Gastroesophageal sphincter (tissue), 4 donors: Measurements from ENCODE around the gene IFIH1. TPM values are rescaled to one million over a fixed set of nuclear protein-coding genes. Genes with fewer than 3 reads are reported as not detected.
A peak's percentile ranks its signal among the peaks of the same experiment; 100 is the strongest.

Experiments used
- ATAC-seq: fragments of 150-250 bp; one replicate; pipeline ENCODE4 v1.9.1; 2016; ENCODE audit warnings: mild to moderate bottlenecking, moderate library complexity
- H3K27ac ChIP-seq, 4 donors: fragments of 200-600 bp; sonication (generic) in 3 of 4; 1 replicate in 3 of 4; 2 replicates in 1 of 4; pipeline ENCODE4 v1.5.1; 2016 to 2019
- H3K27me3 ChIP-seq: fragments of 200-600 bp; sonication (generic); one replicate; pipeline ENCODE4 v1.5.1; 2019
- H3K36me3 ChIP-seq, 2 donors: fragments of 200-600 bp; sonication (generic); one replicate each; pipeline ENCODE4 v1.5.1; 2019; ENCODE audit warnings: control low read depth in 1 of 2
- H3K4me1 ChIP-seq, 3 donors: fragments of 200-600 bp; sonication (generic); 1 replicate in 2 of 3; 2 replicates in 1 of 3; pipeline ENCODE4 v1.5.1; 2016 to 2019; ENCODE audit warnings: control low read depth in 2 of 3
- H3K4me3 ChIP-seq, 2 donors: fragments of 200-600 bp; sonication (generic); one replicate each; pipeline ENCODE4 v1.5.1; 2019; ENCODE audit warnings: mild to moderate bottlenecking in 1 of 2, moderate library complexity in 1 of 2
- H3K9me3 ChIP-seq, 3 donors: fragments of 200-600 bp; sonication (generic); one replicate each; pipeline ENCODE4 v1.5.1; 2017 to 2019; ENCODE audit warnings: control low read depth in 2 of 3
- CTCF ChIP-seq, 4 experiments: fragments of 200-600 bp in 2 of 4; fragments of 450-650 bp in 2 of 4; sonication (generic) in 1 of 4; IDR thresholded peaks; one replicate each; pipeline ENCODE4 v1.5.1; 2017 to 2019; ENCODE audit warnings: antibody characterized with exemption in 4 of 4, mild to moderate bottlenecking in 2 of 4, moderate library complexity in 2 of 4
- EP300 ChIP-seq: sonication (generic); formaldehyde crosslinking; IDR thresholded peaks from one replicate; pipeline ENCODE4 v1.6.1; 2017; ENCODE audit warnings: antibody characterized with exemption, mild to moderate bottlenecking
- POLR2A ChIP-seq, 2 donors: fragments of 450-650 bp; IDR thresholded peaks; one replicate each; pipeline ENCODE4 v1.6.1; 2017; ENCODE audit warnings: antibody characterized with exemption in 2 of 2, mild to moderate bottlenecking in 2 of 2, moderate library complexity in 1 of 2
- POLR2AphosphoS5 ChIP-seq: sonication (generic); formaldehyde crosslinking; IDR thresholded peaks from one replicate; pipeline ENCODE4 v1.6.1; 2017; ENCODE audit warnings: antibody characterized with exemption
- WGBS, 2 donors: methylation state at CpG; one replicate each; pipeline ENCODE4 v1.1.5; 2018; ENCODE audit warnings: low coverage in 1 of 2; 5-methylcytosine and 5-hydroxymethylcytosine counted together
- total RNA-seq, 4 donors: library from RNA; depleted of rRNA; stranded (reverse); fragments of >200 nt; gene quantifications; one replicate each; pipeline ENCODE4 v1.1.0, GENCODE V29; 2016

Gene IFIH1
- total RNA-seq, 4 donors from 2014 or later: 7.1 to 24.1 (median 16.1) TPM

GRCh38 chr2:162244541-162245031 lies 73.9 kb downstream of the IFIH1 start:
- 0 to 10% methylated on average over 2 of the region's 2 CpGs for WGBS, 2 donors
- Histone ChIP-seq H3K27ac (peak overlapping the region; percentile 66 to 75 (median 70)), H3K4me1 (peaks cover 4 to 37% (median 13%) of the 10 kb centered on the region in 3 donors), H3K36me3 (no peaks in the 10 kb centered on the region), H3K27me3 (no peaks in the 10 kb centered on the region), H3K4me3 (no peak overlapping the region), H3K9me3 (no peaks in the 10 kb centered on the region)
- peak; percentile 95 for TF ChIP-seq POLR2AphosphoS5
- TF ChIP-seq POLR2A (IDR thresholded peaks at IDR 0.05): no peak
- peak; percentile 88 for ATAC-seq

- Histone ChIP-seq H3K4me3 (peak overlapping the region; percentile 26 to 29), H3K9me3 (no peaks in the 10 kb centered on the region), H3K27ac (peak overlapping the region in 3 of 4 donors; percentile 49 to 71 (median 68)), H3K4me1 (peaks cover 4 to 37% (median 13%) of the 10 kb centered on the region in 3 donors), H3K36me3 (no peaks in the 10 kb centered on the region), H3K27me3 (no peaks in the 10 kb centered on the region)
- 60 to 70% methylated on average over 1 of the region's 1 CpG for WGBS, 2 donors
- no peak for TF ChIP-seq POLR2A (IDR thresholded peaks at IDR 0.05)
- TF ChIP-seq POLR2AphosphoS5: no peak
- TF ChIP-seq EP300: no peak
- ATAC-seq: no peak
Observed at GRCh38 chr2:162243715-162244114, 74.8 kb downstream of the IFIH1 start.

DNA sequence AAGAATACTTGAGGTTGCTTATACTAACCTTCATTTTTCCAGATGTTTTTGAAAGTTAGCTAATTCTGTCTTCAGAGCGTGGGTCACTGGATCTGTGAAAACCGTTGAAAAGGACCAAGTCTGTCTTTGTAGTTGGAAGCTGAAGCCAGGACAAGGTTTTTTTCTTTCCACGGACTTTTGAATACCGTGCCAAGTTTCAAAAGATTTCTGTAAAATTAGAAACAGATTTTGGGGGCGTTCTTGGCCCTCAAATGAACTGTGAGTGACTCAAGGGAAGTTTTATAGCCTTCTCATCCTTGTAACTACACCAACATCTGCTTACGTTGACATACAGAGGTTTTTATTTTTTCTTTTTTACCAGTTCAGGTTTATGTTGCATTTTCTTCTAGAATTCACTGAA lies 75.2 kb downstream of the IFIH1 start, which contains the start of gene FAP:
TSS of gene FAP (minus strand) at position 152 of the 400 bp plus-strand sequence. CDS start at position 34, 118 bp downstream.
- no peak for ATAC-seq
- 7 to 12% methylated on average over 6 of the region's 6 CpGs for WGBS, 2 donors

GRCh38 chr2:162242586-162243280 lies 75.8 kb downstream of the IFIH1 start:
- Histone ChIP-seq H3K27ac (peak overlapping the region; percentile 49 to 71 (median 65)), H3K4me3 (peak overlapping the region; percentile 26 to 29), H3K36me3 (no peaks in the 10 kb centered on the region), H3K27me3 (no peaks in the 10 kb centered on the region), H3K9me3 (no peaks in the 10 kb centered on the region), H3K4me1 (peaks cover 4 to 37% (median 13%) of the 10 kb centered on the region in 3 donors)
- TF ChIP-seq EP300: no peak
- TF ChIP-seq POLR2A (IDR thresholded peaks at IDR 0.05): no peak
- peak; percentile 61 for TF ChIP-seq POLR2AphosphoS5
- no peak for TF ChIP-seq CTCF (IDR thresholded peaks at IDR 0.05)
- ATAC-seq: peak; percentile 40
- WGBS, 2 donors: 11 to 26% methylated on average over 5 of the region's 5 CpGs

More for the DNA sequence above, 75.2 kb downstream of the IFIH1 start, which contains the start of gene FAP:
- H3K36me3 ChIP-seq: no peaks in the 10 kb centered on the region
- H3K27me3 ChIP-seq: no peaks in the 10 kb centered on the region
- TF ChIP-seq CTCF (IDR thresholded peaks at IDR 0.05) (no peak), POLR2AphosphoS5 (no peak), EP300 (no peak), POLR2A (IDR thresholded peaks at IDR 0.05) (no peak)
- H3K4me1 ChIP-seq: peaks cover 4 to 37% (median 13%) of the 10 kb centered on the region in 3 donors
- peak within 1 kb of the TSS; percentile 66 to 75 (median 71) for H3K27ac ChIP-seq
- no peaks in the 10 kb centered on the region for H3K9me3 ChIP-seq
- peak within 1 kb of the TSS; percentile 26 to 29 for H3K4me3 ChIP-seq

DNA sequence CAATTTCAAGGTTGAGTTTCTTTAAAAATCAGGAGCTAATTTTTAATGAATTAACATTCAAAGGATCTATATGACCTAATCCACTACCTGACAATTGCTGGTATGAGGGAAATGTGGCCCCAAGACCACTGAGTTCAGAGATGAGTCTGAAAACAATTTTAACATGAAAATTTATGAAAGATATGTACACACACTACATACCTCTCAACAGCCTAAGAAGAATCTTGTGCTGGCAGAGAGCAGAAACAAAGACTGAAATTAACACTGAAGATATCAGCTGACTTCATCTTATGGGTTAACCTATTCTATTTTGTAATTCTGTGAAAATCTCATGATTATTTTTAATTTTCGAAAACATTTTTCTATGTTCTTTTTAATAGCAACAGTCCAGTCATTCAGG lies 76.9 kb downstream of the IFIH1 start:
- H3K4me1 ChIP-seq: peaks cover 4 to 37% (median 13%) of the 10 kb centered on the region in 3 donors
- no peak overlapping the region for H3K27ac ChIP-seq
- no peak for ATAC-seq
- no peaks in the 10 kb centered on the region for H3K9me3 ChIP-seq
- no peak for TF ChIP-seq POLR2A (IDR thresholded peaks at IDR 0.05)
- TF ChIP-seq EP300: no peak
- TF ChIP-seq CTCF (IDR thresholded peaks at IDR 0.05): no peak
- no peak for TF ChIP-seq POLR2AphosphoS5
- 79 to 81% methylated on average over 1 of the region's 1 CpG for WGBS, 2 donors
- H3K27me3 ChIP-seq: no peaks in the 10 kb centered on the region
- no peaks in the 10 kb centered on the region for H3K36me3 ChIP-seq
- no peak overlapping the region for H3K4me3 ChIP-seq
